ENCODE measurements around the gene SIT1.

The SIT1 gene

DNA sequence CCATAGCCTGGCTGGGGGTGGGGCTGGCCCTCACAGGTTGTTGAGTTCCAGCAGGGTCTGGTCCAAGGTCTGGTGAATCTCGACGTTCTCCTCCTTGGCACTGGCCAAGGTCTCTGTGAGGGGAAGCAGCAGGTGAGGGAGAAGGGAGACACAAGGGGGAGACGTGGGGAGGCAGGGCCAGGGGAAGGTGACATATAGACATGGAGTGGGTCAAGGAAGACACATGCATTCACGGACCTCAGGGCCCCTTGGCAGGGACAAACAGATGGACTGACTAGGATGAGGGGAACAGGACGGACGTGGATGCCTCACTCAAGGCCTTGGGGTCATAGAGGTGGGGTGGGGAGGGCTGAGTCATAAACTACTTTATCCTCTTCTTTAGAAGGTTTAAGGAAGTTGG, 31.3 kb upstream of the SIT1 start:
- DNase-seq, result no peak

- DNase-seq, result no peak
These were observed 30.7 kb upstream of the SIT1 start for GRCh38 chr9:35681341-35682002.

DNA sequence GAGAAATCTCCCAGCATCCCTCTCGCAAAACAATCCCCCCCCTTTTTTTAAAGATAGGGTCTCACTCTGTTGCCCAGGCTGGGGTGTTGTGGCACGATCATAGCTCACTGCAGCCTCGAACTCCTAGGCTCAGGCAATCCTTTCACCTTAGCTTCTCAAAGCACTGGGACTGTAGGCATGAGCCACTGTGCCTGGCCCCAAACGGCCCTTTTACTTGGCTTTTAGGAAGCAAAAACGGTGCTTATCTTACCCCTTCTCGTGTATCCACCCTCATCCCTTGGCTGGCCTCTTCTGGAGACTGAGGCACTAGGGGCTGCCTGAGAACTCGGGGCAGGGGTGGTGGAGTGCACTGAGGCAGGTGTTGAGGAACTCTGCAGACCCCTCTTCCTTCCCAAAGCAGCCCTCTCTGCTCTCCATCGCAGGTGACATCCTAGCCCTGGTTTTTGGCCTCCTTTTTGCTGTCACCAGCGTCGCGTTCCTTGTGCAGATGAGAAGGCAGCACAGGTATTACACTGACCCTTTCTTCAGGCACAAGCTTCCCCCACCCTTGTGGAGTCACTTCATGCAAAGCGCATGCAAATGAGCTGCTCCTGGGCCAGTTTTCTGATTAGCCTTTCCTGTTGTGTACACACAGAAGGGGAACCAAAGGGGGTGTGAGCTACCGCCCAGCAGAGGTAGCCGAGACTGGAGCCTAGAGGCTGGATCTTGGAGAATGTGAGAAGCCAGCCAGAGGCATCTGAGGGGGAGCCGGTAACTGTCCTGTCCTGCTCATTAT, 29.8 kb upstream of the SIT1 start:
- DNase-seq, result no peak

DNA sequence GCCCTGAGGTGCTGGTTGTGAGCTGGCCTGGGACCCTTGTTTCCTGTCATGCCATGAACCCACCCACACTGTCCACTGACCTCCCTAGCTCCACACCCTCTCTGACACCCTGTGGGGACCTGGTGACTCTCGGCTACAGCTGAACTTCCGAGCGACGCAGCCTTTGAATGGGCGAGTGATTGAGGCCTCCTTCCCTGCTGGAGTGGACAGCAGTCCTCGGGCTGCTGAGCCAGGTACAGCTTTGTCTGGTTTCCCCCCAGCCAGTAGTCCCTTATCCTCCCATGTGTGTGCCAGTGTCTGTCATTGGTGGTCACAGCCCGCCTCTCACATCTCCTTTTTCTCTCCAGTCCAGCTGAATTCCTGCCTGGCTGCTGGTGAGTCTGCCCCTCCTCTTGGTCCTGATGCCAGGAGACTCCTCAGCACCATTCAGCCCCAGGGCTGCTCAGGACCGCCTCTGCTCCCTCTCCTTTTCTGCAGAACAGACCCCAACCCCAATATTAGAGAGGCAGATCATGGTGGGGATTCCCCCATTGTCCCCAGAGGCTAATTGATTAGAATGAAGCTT, 29.1 kb upstream of the SIT1 start:
- DNase-seq, result no peak

- DNase-seq, result no peak
These were observed 28.4 kb upstream of the SIT1 start for GRCh38 chr9:35679091-35679490.

DNA sequence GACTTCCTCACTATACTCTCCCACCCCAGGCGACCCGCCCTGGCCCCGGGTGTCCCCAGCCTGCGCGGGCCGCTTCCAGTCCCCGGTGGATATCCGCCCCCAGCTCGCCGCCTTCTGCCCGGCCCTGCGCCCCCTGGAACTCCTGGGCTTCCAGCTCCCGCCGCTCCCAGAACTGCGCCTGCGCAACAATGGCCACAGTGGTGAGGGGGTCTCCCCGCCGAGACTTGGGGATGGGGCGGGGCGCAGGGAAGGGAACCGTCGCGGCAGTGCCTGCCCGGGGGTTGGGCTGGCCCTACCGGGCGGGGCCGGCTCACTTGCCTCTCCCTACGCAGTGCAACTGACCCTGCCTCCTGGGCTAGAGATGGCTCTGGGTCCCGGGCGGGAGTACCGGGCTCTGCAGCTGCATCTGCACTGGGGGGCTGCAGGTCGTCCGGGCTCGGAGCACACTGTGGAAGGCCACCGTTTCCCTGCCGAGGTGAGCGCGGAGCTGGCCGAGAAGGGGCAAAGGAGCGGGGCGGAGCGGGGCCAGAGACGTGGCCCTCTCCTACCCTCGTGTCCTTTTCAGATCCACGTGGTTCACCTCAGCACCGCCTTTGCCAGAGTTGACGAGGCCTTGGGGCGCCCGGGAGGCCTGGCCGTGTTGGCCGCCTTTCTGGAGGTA, 25.1 kb upstream of the SIT1 start:
- DNase-seq, result peak; percentile 84

DNA sequence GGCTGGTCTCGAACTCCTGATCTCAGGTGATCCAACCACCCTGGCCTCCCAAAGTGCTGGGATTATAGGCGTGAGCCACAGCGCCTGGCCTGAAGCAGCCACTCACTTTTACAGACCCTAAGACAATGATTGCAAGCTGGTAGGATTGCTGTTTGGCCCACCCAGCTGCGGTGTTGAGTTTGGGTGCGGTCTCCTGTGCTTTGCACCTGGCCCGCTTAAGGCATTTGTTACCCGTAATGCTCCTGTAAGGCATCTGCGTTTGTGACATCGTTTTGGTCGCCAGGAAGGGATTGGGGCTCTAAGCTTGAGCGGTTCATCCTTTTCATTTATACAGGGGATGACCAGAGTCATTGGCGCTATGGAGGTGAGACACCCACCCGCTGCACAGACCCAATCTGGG, 24.5 kb upstream of the SIT1 start:
- no peak for DNase-seq

- DNase-seq, result no peak
These were observed 23.3 kb upstream of the SIT1 start for GRCh38 chr9:35674025-35674361.

DNA sequence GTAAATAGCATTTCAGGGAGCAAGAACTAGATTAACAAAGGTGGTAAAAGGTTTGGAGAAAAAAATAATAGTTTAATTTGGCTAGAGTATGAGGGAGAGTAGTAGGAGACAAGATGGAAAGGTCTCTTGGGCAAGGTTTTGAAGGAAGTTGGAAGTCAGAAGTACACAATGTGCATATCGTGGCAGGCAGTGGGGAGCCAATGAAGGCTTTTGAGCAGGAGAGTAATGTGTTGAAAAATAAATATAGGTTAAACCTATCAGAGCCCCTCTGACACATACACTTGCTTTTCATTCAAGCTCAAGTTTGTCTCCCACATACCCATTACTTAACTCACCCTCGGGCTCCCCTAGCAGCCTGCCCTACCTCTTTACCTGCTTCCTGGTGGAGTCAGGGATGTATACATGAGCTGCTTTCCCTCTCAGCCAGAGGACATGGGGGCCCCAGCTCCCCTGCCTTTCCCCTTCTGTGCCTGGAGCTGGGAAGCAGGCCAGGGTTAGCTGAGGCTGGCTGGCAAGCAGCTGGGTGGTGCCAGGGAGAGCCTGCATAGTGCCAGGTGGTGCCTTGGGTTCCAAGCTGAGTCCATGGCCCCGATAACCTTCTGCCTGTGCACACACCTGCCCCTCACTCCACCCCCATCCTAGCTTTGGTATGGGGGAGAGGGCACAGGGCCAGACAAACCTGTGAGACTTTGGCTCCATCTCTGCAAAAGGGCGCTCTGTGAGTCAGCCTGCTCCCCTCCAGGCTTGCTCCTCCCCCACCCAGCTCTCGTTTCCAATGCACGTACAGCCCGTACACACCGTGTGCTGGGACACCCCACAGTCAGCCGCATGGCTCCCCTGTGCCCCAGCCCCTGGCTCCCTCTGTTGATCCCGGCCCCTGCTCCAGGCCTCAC, 22.6 kb upstream of the SIT1 start, which contains the start of gene CA9:
CA9 (plus strand) TSS at position 797 of the 893 bp plus-strand sequence; CDS start at position 829, 32 bp downstream.
- DNase-seq, result no peak

- no peak for DNase-seq
These were observed 18.8 kb upstream of the SIT1 start for GRCh38 chr9:35669331-35670145.

- no peak for DNase-seq
These were observed 17.2 kb upstream of the SIT1 start for GRCh38 chr9:35667939-35668338.

- DNase-seq, result no peak
These were observed 15.8 kb upstream of the SIT1 start for GRCh38 chr9:35666549-35666948.

- no peak for DNase-seq
These were observed 15.3 kb upstream of the SIT1 start for GRCh38 chr9:35666045-35666444.

DNA sequence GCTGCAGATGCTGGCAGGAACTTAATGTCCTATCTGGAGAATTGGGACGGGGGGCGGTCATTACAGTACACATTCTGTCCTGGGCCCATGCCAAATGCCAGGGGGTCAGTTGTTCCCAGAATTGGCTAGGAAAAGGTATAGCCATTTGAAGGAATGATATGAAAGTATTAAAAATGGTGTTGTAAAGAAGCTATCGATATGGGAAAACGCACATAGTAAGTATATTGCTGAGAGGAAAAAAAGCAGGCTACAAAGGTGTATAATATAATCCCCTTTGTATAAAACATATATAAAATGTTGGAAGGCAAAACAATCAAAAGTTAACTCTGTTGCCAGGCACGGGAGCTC, 14.7 kb upstream of the SIT1 start:
- DNase-seq, result no peak

GRCh38 chr9:35664531-35665470, 14.1 kb upstream of the SIT1 start, which contains the start of gene ARHGEF39:
Gene ARHGEF39, minus strand, starts transcription at chr9:35665195. Its CDS starts 26 bp downstream, at chr9:35665169.
- peak; percentile 87 for DNase-seq

DNA sequence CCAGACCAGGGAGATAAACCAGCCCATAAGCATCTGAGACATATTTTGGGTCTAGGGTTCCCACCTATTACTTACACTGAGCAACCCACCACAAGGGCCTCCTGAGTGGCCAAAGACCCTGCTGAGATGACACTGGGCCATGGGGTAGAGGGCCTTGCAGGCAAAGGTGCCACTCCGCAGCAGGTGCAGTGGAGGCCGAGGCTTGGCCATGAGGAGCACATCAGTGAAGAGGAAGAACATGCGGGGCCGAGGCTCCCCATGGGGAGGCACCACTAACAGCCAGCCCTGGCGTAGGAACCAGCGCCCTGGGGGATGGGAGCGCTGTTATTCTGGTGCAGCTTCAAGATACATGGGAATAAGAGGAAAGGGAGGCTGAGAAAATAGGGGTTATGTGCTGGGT, 11.7 kb upstream of the SIT1 start:
- DNase-seq, result no peak

- no peak for DNase-seq
These were observed 11.1 kb upstream of the SIT1 start for GRCh38 chr9:35661756-35662350.

- DNase-seq, result no peak
These were observed 10.3 kb upstream of the SIT1 start for GRCh38 chr9:35660966-35661415.

DNA sequence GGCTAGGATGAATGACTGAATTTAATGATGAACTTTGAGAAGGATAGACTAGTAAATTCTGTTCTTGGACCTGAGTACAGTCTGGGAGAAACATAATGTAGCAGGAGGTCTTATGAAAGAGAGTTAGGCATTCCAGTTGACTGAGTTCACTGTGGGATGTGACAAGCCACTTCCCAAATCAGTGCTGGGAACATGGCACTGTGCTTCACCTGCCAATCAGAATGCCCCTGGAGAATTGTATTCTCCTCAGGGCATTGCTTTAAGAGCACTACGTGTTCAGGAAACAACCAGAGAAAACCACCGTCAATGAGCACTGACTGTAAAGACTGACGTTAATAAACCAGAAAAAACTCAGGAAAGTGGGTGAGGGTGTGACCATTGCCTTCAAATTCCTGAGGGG, 8.6 kb upstream of the SIT1 start:
- DNase-seq, result no peak

DNA sequence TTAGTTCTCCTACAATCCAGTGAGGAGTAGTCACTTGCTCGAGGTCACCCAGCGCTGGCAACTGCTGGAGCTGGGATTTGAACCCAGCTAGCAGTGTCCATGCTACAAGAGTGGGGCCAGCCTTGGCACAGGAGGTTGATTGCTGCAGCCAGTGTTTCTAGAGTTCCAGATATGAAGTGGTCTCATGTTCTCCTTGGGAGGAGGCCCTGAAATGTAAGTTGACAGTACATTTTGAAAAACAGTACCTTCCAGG, 8.2 kb upstream of the SIT1 start:
- DNase-seq, result no peak

Data from right forelimb (tissue), 1 donor.